Left lobe of liver (tissue), 2 donors: ENCODE data around the gene OR56B1. TPM values are rescaled to one million over a fixed set of nuclear protein-coding genes. Genes with fewer than 3 reads are reported as not detected.
A peak's percentile ranks its signal among the peaks of the same experiment; 100 is the strongest.
"Not testable (repeated sequence)": the region's sequence is repeated elsewhere in the genome, so short reads cannot be mapped to it uniquely, and the experiment has no call there.

Experiments
- ATAC-seq: fragments of 200-7000 bp; cut with Tn5 transposase; one replicate; pipeline ENCODE4 v1.9.1; 2020; ENCODE audit warnings: mild to moderate bottlenecking, moderate library complexity
- DNase-seq: peaks from one replicate; pipeline ENCODE4 v3.0.0-alpha.2; 2020; ENCODE audit warnings: low spot score
- total RNA-seq: library from RNA; stranded (reverse); gene quantifications from one replicate; pipeline ENCODE4 v1.2.1, GENCODE V29; 2021
- donor health status: DM: no; HTN: no; CAD: no; lungs with moderate emphysema.
- donor health status: DM: no; HTN: yes; CAD: no.

Gene OR56B1, protein sequence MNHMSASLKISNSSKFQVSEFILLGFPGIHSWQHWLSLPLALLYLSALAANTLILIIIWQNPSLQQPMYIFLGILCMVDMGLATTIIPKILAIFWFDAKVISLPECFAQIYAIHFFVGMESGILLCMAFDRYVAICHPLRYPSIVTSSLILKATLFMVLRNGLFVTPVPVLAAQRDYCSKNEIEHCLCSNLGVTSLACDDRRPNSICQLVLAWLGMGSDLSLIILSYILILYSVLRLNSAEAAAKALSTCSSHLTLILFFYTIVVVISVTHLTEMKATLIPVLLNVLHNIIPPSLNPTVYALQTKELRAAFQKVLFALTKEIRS
- total RNA-seq: not detected

DNA sequence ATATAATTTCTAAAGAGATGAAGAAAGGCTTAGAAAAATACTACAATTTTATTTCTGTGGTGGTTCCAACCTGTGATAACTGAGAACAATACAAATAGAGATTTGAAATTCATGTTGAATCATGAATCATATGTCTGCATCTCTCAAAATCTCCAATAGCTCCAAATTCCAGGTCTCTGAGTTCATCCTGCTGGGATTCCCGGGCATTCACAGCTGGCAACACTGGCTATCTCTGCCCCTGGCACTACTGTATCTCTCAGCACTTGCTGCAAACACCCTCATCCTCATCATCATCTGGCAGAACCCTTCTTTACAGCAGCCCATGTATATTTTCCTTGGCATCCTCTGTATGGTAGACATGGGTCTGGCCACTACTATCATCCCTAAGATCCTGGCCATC, at the start of gene OR56B1:
TSS of gene OR56B1 (plus strand) at position 53 of the 400 bp plus-strand sequence. CDS start at position 122, 69 bp downstream.
- no peak for ATAC-seq
- no peak for DNase-seq

DNA sequence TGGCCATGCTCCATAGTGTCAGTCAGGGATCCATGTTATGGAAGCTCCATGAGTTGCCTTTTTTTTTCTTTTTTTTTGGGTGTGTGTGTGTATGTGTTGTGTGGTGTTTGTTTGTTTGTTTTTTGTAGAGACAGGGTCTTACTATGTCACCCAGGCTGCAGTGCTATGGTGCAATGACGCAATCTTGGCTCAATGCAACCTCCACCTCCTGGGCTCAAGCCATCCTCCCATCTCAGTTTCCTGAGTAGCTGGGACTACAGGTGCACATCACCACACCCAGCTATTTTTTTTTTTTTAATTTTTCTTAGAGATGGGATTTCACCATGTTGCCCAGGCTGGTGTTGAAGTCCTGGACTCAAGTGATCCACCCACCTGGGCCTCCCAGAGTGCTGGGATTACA, 47.8 kb upstream of the OR56B1 start:
- DNase-seq (no peak), ATAC-seq (no peak)

DNA sequence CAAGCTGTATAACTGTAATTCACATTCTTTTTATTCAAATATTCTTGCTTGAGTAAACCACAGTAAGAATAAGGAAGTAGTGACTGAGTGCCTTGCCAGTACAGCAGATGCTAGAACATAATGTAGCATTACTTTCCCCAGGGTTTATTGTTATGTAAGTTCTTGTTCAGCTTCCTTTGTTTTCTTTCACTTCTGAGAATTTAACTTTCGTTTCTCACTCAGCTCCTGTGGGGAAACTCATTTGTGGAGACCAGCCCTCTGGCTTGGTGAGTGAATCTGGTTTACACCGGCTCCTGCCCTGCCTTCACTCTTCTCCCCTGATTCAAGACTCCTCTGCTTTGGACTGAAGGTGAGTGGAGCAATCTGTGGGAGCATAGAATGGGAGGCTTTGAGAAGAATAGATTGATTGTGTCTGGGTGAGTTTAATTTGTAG, 46.7 kb upstream of the OR56B1 start, which contains the start of gene TRIM22:
TSS of gene TRIM22 (plus strand) at position 240 of the 433 bp plus-strand sequence. CDS start 6,443 bp downstream, outside the sequence.
- peak; percentile 55 for ATAC-seq
- DNase-seq: no peak

DNA sequence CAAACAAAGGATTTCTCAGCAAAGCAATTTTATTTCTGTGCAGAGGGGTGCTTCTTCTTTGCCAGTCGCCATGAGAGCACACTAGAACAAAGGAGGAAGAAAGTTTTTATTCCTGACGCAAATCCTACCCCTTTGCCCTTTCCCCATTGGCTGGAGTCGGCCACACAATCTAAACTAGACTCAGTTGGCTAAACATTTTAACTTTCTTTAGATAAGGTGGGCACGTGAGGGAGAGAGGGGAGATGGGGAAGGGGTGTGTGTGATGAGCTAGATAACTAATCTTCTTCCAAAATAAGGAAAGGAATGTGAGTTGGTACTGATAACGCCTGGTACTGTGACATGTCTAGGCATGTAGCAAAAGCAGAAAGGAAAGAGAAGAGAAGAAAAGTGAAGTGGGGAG, 46.0 kb upstream of the OR56B1 start:
- ATAC-seq: peak; percentile 59
- no peak for DNase-seq

DNA sequence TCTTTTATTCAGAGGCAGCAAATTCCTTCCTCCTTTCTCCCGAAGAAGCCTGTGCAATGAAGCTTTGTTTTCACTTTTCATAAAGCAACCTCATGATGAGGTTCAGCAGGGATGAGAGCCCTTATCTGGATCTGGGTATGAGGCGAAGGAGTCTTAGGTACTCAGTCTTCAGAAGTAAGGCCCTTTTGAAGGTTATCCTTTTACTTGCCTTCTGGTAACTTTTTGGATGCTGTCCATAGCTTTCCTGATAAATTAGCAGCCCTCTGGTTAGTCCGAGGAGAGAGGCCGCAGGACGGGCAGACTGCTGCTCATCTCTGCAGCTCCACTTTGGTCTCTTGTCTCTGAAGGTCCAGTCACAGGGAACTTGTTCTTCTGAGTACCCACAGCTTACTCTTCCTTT, 45.5 kb upstream of the OR56B1 start:
- DNase-seq: no peak
- peak; percentile 36 for ATAC-seq

DNA sequence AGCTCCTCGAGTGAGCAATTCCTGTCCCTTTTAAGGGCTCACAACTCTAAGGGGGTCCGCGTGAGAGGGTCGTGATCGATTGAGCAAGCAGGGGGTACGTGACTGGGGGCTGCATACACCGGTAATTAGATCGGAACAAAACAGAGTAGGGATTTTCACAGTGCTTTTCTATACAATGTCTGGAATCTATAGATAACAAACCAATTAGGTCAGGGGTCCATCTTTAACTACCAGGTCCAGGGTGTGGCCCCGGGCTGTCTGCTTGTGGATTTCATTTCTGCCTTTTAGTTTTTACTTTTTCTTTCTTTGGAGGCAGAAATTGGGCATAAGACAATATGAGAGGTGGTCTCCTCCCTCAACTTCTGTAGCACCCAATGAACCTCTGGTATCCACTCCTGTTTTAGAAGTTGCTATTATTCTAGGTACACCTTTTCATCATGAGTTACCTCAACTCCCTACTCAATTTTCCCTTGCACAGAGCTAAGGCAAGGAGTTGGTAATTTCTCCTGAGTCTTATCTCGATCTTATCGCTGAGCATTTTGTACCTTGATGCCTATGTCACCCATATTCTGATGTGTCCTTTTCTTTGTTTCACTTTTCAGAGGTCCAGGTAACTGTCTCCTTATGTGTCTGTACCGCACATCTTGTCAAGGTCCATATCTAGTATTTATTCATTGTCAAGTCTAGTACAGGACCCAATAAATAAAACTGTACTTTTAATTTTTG, 44.8 kb upstream of the OR56B1 start:
- ATAC-seq, DNase-seq: not testable (repeated sequence)

DNA sequence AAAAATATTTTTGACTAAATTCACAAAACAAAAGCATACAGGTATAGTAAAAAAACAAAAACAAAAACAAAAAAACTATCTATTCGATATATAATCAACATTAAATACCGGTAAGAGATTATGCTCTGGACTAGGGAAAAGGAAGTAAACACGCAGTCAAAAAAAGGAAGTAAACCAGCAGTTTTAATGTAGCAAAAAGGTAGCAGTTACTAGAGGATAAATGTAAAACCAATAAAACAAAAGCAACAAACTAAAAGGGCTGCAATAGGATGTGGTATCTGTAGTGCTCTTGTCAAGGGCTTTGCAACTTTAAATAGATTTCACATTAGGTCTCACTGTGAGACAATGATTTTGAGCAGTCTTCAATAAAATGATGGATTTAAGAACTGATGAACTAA, 44.3 kb upstream of the OR56B1 start:
- DNase-seq: no peak
- ATAC-seq: no peak

DNA sequence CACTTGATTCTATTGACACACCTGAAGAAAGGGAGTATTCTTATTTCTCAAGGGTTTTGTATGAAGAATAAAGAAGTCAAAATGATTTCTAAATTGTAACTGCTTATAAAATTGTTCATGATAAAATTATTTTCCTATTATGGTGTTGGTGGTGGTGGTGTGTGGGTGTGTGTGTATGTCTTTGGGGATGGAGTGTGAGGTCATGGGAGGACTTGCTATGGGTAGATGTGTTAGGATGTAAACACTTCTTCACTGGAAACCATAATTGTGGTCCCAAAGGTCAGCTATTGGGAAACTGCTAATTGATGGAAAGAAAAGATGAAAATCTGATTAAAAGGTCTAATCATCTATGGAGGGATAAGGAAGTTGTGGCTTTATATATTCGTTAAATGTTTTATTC, 41.6 kb upstream of the OR56B1 start:
- no peak for DNase-seq
- no peak for ATAC-seq

DNA sequence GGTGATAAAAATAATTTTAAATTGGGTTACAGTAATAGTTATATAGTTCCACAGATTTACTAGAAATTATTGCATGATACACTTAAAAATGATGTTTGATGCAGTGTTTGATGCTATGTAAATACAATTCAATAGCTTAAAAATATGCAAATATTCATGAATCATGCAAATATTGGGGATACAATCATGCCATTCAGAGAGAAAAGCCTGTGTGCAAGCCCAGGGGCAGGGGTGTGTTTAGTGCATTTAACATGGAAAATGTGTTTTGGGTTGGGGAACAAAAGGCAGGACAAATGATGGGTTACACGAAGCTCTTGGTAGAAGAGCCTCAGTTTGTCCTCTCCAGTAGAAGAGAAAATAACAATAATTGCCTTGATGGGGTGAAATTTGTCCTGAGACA, 40.7 kb upstream of the OR56B1 start:
- DNase-seq (no peak), ATAC-seq (no peak)

DNA sequence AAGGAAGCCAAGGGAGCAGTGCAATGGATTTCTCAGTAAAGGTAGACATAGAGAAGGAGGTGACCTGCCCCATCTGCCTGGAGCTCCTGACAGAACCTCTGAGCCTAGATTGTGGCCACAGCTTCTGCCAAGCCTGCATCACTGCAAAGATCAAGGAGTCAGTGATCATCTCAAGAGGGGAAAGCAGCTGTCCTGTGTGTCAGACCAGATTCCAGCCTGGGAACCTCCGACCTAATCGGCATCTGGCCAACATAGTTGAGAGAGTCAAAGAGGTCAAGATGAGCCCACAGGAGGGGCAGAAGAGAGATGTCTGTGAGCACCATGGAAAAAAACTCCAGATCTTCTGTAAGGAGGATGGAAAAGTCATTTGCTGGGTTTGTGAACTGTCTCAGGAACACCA, 40.0 kb upstream of the OR56B1 start:
- ATAC-seq (no peak), DNase-seq (no peak)

DNA sequence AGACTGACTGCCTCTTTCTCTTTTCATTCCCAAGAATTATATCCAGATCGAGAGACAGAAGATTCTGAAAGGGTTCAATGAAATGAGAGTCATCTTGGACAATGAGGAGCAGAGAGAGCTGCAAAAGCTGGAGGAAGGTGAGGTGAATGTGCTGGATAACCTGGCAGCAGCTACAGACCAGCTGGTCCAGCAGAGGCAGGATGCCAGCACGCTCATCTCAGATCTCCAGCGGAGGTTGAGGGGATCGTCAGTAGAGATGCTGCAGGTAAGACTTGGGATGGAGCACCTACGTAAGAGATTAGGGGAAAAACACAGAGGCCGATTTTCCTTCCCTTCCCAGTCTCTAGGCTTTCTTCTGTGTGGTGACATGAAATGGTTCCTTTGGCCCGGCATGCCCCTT, 38.0 kb upstream of the OR56B1 start:
- no peak for DNase-seq
- ATAC-seq: no peak

DNA sequence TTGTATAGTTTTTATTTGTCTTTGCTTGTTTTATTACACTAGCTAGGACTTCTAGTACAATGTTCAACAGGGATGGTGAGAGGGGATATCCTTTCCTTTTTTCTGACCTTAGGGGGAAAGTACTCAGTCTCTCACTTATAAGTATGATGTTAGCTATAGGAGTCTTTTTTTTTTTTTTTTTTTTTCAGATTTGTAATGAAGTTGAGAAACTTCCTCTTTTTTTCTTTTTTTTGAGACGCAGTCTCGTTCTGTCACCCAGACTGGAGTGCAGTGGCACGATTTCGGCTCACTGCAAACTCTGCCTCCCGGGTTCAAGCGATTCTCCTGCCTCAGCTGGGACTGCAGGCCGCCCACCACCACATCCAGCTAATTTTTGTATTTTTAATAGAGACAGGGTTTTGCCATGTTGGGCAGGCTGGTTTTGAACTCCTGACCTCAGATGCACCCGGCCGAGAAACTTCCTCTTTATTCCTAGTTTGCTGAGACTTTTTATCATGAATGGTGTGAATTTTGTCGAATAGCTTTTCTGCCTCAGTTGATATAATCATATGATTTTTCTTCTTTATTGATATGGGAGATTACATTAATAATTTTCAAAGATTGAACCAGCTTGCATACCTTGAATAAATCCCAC, 35.7 kb upstream of the OR56B1 start:
- ATAC-seq (no peak), DNase-seq (no peak)

DNA sequence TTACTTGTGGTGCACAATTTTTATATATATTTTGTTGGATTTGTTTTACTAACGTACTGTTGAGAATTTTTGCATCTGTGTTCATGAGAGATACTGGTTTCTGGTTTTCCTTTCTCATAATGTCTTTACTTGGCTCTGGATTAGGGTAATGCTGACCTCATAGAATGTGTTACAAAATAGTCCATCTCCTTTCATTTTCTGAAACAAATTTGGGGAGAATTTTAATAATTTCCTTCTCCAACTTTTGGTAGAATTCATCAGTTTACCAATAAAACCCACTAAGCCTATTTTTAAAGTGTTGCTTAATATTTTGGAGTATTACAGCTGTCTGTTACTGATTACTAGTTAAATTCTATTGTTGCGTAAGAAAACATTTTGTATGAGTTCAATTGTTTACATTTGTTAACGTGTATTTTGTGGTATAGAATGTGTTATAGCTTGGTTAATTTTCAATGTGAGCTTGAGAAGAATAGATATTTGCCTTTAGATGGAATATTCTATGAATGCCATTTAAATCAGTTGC, 35.1 kb upstream of the OR56B1 start:
- ATAC-seq: no peak
- DNase-seq: no peak

DNA sequence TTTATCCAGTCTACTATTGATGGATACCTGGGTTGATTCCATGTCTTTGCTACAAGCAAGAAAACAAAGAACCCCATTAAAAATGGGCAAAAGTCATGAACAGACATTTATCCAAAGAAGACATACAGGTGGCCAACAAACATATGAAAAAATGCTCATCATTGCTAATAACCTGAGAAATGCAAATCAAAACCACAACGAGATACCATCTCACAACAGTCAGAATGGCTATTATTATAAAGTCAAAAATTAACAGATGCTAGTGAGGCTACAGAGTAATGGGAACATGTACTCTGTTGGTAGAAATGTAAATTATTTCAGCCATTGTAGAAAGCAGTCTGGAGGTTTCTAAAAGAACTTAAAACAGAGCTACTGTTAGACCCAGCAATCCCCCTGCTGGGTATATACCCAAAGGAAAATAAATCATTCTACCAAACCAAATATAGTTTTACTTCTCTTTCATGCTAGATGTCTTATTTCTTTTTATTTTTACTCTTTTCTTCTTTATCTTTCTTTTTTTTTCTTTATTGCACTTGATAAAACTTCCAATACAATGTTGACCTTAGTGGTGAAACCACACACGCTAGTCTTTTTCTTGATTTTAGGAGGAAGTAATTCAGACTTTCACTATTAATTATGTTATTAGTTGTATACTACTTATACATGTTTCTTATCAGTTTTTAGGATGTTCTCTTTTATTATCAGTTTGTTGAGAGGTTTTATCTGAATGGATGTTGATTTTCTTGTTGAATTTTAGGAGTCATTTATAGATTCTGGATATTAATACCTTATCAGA, 32.3 kb upstream of the OR56B1 start:
- no peak for DNase-seq
- no peak for ATAC-seq

DNA sequence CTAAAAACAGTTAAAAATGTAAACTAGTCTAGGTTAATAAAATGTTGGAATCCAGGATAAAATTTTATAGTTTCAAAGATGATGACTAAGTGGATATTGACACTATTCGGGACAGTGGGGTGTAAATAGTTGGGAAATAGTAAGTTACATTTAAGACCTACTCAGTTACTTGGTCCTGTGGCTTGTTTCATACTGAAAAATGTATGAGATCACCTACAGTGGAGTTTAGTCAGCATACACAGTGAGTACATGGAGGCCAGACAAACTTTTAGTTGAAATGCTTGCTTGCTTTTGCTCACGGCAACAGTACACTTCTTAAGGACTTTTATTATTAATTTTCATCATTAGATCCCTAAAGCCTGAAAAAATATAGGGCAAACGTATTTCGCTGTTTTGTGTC, 30.6 kb upstream of the OR56B1 start:
- DNase-seq (no peak), ATAC-seq (no peak)

DNA sequence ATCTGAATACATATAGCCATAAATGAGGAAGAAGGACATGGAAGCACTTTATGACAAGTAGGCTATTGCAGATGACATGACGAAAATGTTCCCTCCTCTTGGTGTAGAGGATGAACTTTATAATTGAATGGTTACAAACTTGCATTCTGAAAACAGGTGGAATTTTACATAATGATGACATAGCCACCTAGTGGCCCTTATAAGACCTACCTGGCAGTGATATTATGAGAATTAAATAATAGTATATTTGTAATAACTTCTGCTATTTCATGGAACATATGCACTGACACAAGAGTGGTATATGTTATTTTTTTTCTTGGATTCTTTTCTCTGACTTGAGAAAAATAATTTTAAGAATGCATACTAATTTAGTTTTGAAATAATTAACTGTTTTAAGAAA, 23.7 kb upstream of the OR56B1 start:
- peak; percentile 76 for ATAC-seq

DNA sequence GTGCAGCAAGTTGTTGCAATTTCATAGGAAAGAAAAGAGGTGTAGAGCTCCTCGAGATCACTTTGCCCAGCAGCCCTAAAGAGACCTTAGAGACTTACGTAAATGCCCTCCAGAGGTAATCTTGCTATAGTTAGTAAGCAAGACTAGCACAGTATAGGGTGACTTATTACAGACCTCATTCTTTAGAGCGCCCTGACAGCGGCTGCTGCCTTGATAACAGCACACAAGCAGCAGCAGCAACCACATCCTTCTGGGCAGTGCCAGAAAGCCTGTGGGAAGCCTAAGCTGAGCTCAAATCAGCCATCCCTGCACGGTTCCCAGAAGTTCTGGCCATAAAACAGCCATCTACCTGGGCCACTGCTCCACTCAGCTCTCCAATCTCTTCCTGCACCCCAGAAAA, 22.6 kb upstream of the OR56B1 start:
- ATAC-seq: no peak

More for the DNA sequence above, 23.7 kb upstream of the OR56B1 start:
- no peak for DNase-seq

DNA sequence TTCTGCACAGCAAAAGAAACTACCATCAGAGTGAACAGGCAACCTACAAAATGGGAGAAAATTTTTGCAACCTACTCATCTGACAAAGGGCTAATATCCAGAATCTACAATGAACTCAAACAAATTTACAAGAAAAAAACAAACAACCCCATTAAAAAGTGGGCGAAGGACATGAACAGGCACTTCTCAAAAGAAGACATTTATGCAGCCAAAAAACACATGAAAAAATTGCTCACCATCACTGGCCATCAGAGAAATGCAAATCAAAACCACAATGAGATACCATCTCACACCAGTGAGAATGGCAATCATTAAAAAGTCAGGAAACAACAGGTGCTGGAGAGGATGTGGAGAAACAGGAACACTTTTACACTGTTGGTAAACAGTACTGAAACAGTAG, 19.7 kb upstream of the OR56B1 start:
- not testable (repeated sequence) for ATAC-seq, DNase-seq

More for the DNA sequence above, 22.6 kb upstream of the OR56B1 start:
- DNase-seq: no peak

DNA sequence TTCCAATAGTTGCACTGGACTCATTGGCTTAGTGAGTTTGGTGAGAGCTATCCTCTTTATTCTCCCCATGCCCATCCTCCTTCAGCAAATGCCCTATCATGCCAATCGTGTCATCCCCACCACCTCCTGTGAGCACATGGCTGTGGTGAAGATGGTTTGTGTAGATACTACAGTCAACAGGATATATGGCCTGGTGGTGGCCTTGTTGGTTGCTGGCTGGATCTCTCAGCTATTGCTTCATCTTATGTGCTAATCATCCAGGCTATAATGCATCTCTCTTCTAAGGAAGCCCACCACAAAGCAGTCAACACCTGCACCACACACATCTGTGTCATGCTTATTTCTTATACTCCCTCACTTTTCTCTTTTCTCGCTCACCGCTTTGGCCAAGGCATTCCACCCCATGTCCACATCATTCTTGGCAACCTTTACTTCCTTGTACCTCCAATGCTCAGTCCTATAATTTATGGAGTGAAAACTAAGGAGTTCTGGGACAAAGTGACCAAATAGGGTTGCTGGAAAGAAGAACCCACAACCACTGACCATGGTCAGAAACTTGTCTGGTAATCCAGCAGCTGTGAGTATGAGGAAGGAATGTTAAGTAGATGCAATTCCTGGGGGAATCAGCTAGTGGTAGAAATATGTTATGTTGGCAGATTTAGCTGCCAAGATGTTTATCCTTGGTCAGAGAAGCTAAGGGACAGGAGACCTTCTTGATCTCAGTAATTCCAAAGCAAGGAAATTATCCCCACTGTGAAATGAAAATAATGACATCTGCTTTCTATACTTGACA, 16.3 kb upstream of the OR56B1 start:
- DNase-seq: no peak
- no peak for ATAC-seq

DNA sequence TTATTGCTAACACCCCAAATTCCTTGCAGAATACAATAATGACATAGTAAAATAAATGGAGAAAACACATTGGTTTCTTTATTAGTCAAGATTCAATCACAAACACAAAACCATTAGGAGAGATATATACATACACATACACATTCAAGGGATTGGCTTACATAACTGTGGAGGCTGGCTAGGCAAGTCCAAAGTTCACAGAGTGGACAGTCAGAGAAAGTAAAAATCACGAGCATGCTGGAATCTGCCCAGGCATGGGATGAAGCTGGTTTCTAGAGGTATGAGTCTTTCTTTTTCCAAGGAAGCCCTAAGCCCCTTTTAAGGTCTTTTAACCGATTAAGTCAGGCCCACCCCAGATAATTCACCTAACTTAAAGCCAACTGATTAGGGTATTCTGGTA, 13.6 kb upstream of the OR56B1 start:
- DNase-seq (no peak), ATAC-seq (peak; percentile 87)
